Measurements from ENCODE around the gene HM13. TPM values are rescaled to one million over a fixed set of nuclear protein-coding genes. Genes with fewer than 3 reads are reported as not detected.

Gene HM13
- total and polyA plus RNA-seq, 2 of the 13 experiments (the other 11 are each of a cell fraction or from before 2014, with no cell fraction given): 118 to 243 TPM

GRCh38 chr20:31564284-31564683, 50.0 kb downstream of the HM13 start:
- POLR2A ChIA-PET: interaction anchor here (1.5 to 6.5 kb wide), 3 partner anchors 9 to 46 kb away, joined by 7 to 203 read pairs (median 64); no protein-coding TSS in a partner anchor
- no peak overlapping the region for H3K4me3 ChIP-seq (replicated peaks in 1 of 3; ENCODE audit: insufficient read depth in 1 of 3, low read depth in 2 of 3, low read length in 3 of 3)
- 97% methylated on average over 6 of the region's 6 CpGs for WGBS (ENCODE audit: low lambda C conversion rate)
- no peak overlapping the region for H3K9ac ChIP-seq (ENCODE audit: insufficient read depth, low read depth, low read length)
- no peak for FAIRE-seq
- no peaks in the 10 kb centered on the region for H3K27me3 ChIP-seq (ENCODE audit: control insufficient read depth in 1 of 2, insufficient read depth in 2 of 2, low read length in 2 of 2)
- H3K4me1 ChIP-seq (ENCODE audit: insufficient read depth, low read length): peaks cover 42% of the 10 kb centered on the region
- H3K9me3 ChIP-seq (ENCODE audit: low read length): no peaks in the 10 kb centered on the region
- no peaks in the 10 kb centered on the region for H3K79me2 ChIP-seq (ENCODE audit: insufficient read depth, low read length)
- intact Hi-C loops (cut with micrococcal nuclease; ENCODE audit: unreplicated experiment): no loop called here
- peaks cover 58 to 81% of the 10 kb centered on the region in 2 experiments for H3K36me3 ChIP-seq (replicated peaks in 1 of 2; ENCODE audit: control insufficient read depth in 1 of 2, insufficient read depth in 2 of 2, low read length in 2 of 2)
- no peak overlapping the region for H2AFZ ChIP-seq (ENCODE audit: low read length)
- H3K27ac ChIP-seq (ENCODE audit: extremely low read length, insufficient read depth, low read length): no peak overlapping the region
- TF ChIP-seq TRIM22 (IDR thresholded peaks at IDR 0.05): no peak
- TF ChIP-seq ZHX2 (IDR thresholded peaks at IDR 0.05; ENCODE audit: low read depth): no peak
- no peak for TF ChIP-seq ZHX2 (CRISPR knock-in tag; IDR thresholded peaks at IDR 0.05; ENCODE audit: borderline replicate concordance)
- peak in 1 of 2 experiments; percentile 8; a peak in 1 of 4 replicates for TF ChIP-seq POLR2A (IDR thresholded peaks at IDR 0.05; ENCODE audit: insufficient read depth in 1 of 2, low read depth in 2 of 2, low read length in 2 of 2)
- TF ChIP-seq POLR2G (IDR thresholded peaks at IDR 0.05; ENCODE audit: low read depth, low read length): peak; percentile 20; the same call in 1 of the 2 replicates
- TF ChIP-seq ZNF788 (CRISPR knock-in tag; IDR thresholded peaks at IDR 0.05; ENCODE audit: borderline replicate concordance): 0 out of 2 replicates have a peak, but pooled peaks have one; percentile 27
- 0 out of 2 replicates have a peak, but pooled peaks have one; percentile 37 for TF ChIP-seq KDM5B (CRISPR knock-in tag; IDR thresholded peaks at IDR 0.05; ENCODE audit: borderline replicate concordance)
- TF ChIP-seq POLR2AphosphoS2 (IDR thresholded peaks at IDR 0.05; ENCODE audit: low read depth, low read length): 0 out of 2 replicates have a peak, but pooled peaks have one; percentile 73
- H4K20me1 ChIP-seq (ENCODE audit: insufficient read depth, low read length): no peaks in the 10 kb centered on the region
- DNase-seq (ENCODE audit: low spot score): no peak
- H3K4me2 ChIP-seq (ENCODE audit: low read depth, low read length): no peak overlapping the region
- in situ Hi-C loops (cut with HindIII; ENCODE audit: extremely low pct_ligation_motif_present, low pct_unique_long_range_greater_than_20kb): loop anchor here (5.0 to 10.0 kb wide), 2 partner anchors 48 to 161 kb away; partner anchors contain the start of gene BCL2L1
- CTCF ChIA-PET (ENCODE audit: low intra/inter-chr PET ratio, low total read pairs): interaction anchor here (12.9 kb wide), 1 partner anchor 49 kb away, joined by 454 read pairs; no protein-coding TSS in a partner anchor
- TSS peak; percentile 1 for BruUV-seq (replicated peaks)
- no peak for ATAC-seq

All from HepG2 (cell line).